Kidney (tissue), 14 donors: ENCODE data around the gene FHL3. TPM values are rescaled to one million over a fixed set of nuclear protein-coding genes. Genes with fewer than 3 reads are reported as not detected.

Source experiments
- DNase-seq, 5 donors: peaks; one replicate each; pipeline ENCODE4 v3.0.0-alpha.2; 2013 to 2020
- FAIRE-seq: peaks from 2 replicates; lab custom pipeline; 2012; peaks lifted over from hg19 to GRCh38; lab: Jason Lieb, UNC
- H3K27ac ChIP-seq, 2 donors: one replicate each; pipeline ENCODE4 v1.7.0; 2013; ENCODE audit warnings: low read depth in 2 of 2, low read length in 2 of 2, inconsistent platforms in 1 of 2
- H3K27me3 ChIP-seq: one replicate; pipeline ENCODE4 v1.7.1; 2013; ENCODE audit warnings: low read length, inconsistent platforms; ENCODE audit not compliant: control insufficient read depth, insufficient read depth
- H3K36me3 ChIP-seq, 3 donors: one replicate each; pipeline versions ENCODE4 v1.7.0 to v1.7.1; 2013; ENCODE audit warnings: low read length in 3 of 3, control low read depth in 1 of 3, inconsistent platforms in 1 of 3; ENCODE audit not compliant: insufficient read depth in 3 of 3, control insufficient read depth in 2 of 3
- H3K4me1 ChIP-seq, 3 donors: one replicate each; pipeline versions ENCODE4 v1.7.0 to v1.7.1; 2013; ENCODE audit warnings: low read length in 3 of 3, inconsistent platforms in 1 of 3, low read depth in 1 of 3; ENCODE audit not compliant: control insufficient read depth in 2 of 3, insufficient read depth in 2 of 3
- H3K4me3 ChIP-seq, 3 donors: one replicate each; pipeline versions ENCODE4 v1.7.0 to v1.8.1; 2013; ENCODE audit warnings: low read length in 3 of 3, control low read depth in 1 of 3, inconsistent platforms in 1 of 3
- H3K9ac ChIP-seq, 3 donors: one replicate each; pipeline versions ENCODE4 v1.7.0 to v1.7.1; 2013; ENCODE audit warnings: low read length in 3 of 3, control low read depth in 1 of 3, inconsistent platforms in 1 of 3
- H3K9me3 ChIP-seq, 3 donors: one replicate each; pipeline versions ENCODE4 v1.7.0 to v1.7.1; 2013; ENCODE audit warnings: low read length in 3 of 3, control low read depth in 1 of 3, inconsistent platforms in 1 of 3; ENCODE audit not compliant: control insufficient read depth in 2 of 3, insufficient read depth in 1 of 3
- intact Hi-C: fragments of 100-400 bp; cut with DNase I; formaldehyde crosslinking; loops from one replicate; pipeline ENCODE4 v1.11.1; 2022
- polyA plus RNA-seq: library from polyadenylated mRNA; stranded (reverse); fragments of 350-450 nt; fragmentation: Illumina TruSeq; extraction: RNeasy Lipid Tissue Mini Kit (QIAGEN cat#74804); gene quantifications from one replicate; pipeline ENCODE4 v1.2.3, GENCODE V29; 2014; ENCODE audit warnings: low read depth, low replicate concordance; ENCODE audit not compliant: insufficient read depth
- total RNA-seq: library from RNA; stranded (reverse); fragmentation: NEBNext Ultra II Directional; extraction: Animal tissue kit (Norgen Biotek cat#: 25700); gene quantifications from one replicate; pipeline ENCODE4 v1.2.1, GENCODE V29; 2021
- TF ChIP-seq, protein P1 (sequence below): IDR thresholded peaks from 3 replicates; pipeline ENCODE4 v1.5.1; 2012; ENCODE audit warnings: mild to moderate bottlenecking, moderate library complexity, borderline replicate concordance; ENCODE audit not compliant: insufficient read depth; ENCODE audit errors: extremely low read depth
- donor health status: control.
- donor health status: control.
- donor health status: control.
- donor health status: control.
- donor health status: control.
- donor health status: DM: yes; HTN: yes; CAD: no.
- donor health status: Normal renal cell carcinoma (clear cell type).

Gene FHL3
- total and polyA plus RNA-seq, 2 donors from 2014 or later, result 8.2 to 19.6 TPM

DNA sequence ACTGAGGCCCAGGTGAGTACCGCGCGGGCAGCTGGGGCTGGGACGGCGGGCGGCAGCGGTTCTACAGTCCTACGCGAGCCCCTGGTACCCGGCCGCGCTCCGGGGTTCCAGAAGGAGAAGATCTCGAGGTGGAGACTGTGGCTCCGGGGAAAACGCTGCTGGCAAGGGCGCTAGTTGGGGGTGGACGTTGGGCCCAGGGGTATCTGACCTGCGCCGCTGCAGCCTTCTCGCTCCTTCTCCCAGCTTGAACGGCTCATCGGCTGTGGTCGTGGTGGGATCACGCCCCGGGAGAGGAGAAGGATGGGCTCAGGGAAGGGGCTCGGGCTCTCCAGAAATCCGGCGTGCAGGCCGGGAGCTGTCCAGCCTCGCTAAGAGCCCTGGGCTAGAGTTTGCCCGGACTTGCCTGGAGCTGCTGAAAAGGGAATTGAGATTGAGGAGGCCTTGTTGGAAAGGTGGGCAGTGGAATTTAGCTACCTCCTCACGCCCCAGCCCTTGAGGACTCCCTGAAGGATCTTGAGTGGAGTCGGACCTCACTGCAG is 42.4 kb upstream of the FHL3 start:
- H3K4me3 ChIP-seq, result peak overlapping the region in 2 of 3 donors; percentile 16 to 46
- intact Hi-C loops, result no loop called here
- no peaks in the 10 kb centered on the region for H3K9me3 ChIP-seq
- TF ChIP-seq, protein P1, sequence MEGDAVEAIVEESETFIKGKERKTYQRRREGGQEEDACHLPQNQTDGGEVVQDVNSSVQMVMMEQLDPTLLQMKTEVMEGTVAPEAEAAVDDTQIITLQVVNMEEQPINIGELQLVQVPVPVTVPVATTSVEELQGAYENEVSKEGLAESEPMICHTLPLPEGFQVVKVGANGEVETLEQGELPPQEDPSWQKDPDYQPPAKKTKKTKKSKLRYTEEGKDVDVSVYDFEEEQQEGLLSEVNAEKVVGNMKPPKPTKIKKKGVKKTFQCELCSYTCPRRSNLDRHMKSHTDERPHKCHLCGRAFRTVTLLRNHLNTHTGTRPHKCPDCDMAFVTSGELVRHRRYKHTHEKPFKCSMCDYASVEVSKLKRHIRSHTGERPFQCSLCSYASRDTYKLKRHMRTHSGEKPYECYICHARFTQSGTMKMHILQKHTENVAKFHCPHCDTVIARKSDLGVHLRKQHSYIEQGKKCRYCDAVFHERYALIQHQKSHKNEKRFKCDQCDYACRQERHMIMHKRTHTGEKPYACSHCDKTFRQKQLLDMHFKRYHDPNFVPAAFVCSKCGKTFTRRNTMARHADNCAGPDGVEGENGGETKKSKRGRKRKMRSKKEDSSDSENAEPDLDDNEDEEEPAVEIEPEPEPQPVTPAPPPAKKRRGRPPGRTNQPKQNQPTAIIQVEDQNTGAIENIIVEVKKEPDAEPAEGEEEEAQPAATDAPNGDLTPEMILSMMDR, result no peak
- DNase-seq (peak in 4 of 5 donors; percentile 58 to 75 (median 67)), FAIRE-seq (no peak)
- no peak overlapping the region for H3K9ac ChIP-seq
- peaks cover 0 to 7% (median 7%) of the 10 kb centered on the region in 3 donors for H3K4me1 ChIP-seq
- peaks cover 22% of the 10 kb centered on the region for H3K27me3 ChIP-seq
- no peak overlapping the region for H3K27ac ChIP-seq
- H3K36me3 ChIP-seq, result no peaks in the 10 kb centered on the region

DNA sequence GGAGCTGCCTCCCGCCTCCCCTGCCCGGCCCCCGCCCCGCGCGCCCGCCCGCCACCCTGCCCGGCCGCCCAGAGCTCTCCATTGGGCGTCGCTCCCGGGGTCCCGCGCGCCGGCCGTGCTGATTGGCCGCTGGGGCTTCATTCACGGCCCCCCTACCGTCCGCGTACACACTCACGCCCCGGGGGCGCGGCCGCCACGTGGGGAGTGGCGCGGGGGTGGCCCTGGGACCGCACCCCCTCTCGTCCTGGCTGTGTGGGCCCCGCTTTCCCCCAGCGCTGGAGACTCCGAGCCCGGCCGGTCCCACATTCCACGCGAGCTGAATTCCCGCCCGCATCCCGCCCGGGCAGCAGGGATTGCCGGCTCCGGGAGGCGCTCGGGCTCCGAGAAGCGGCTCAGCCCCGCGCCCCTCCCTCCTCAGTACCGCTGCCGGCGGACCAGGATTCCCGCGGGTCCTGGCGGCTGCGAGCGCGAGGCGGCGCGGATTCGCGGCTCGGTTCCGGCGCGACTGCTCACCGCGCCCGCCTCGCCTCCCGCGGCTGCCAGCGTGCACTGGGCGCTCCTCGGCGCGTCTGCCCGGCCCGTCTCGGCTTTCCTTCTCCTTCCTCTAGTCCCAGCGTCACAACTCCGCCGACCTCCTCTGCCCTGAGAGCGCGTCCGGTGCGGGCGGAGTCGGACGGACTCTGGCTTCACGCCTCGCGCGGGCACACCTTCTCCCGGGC is 41.7 kb upstream of the FHL3 start:
- peak; percentile 86 to 95 (median 87) for DNase-seq
- intact Hi-C loops, result no loop called here
- Histone ChIP-seq H3K4me3 (peak overlapping the region in 1 of 3 donors; percentile 46), H3K4me1 (peaks cover 0 to 7% (median 7%) of the 10 kb centered on the region in 3 donors), H3K9me3 (no peaks in the 10 kb centered on the region), H3K27me3 (peaks cover 22% of the 10 kb centered on the region), H3K9ac (no peak overlapping the region), H3K27ac (no peak overlapping the region), H3K36me3 (no peaks in the 10 kb centered on the region)
- TF ChIP-seq, protein P1, result no peak
- no peak for FAIRE-seq

DNA sequence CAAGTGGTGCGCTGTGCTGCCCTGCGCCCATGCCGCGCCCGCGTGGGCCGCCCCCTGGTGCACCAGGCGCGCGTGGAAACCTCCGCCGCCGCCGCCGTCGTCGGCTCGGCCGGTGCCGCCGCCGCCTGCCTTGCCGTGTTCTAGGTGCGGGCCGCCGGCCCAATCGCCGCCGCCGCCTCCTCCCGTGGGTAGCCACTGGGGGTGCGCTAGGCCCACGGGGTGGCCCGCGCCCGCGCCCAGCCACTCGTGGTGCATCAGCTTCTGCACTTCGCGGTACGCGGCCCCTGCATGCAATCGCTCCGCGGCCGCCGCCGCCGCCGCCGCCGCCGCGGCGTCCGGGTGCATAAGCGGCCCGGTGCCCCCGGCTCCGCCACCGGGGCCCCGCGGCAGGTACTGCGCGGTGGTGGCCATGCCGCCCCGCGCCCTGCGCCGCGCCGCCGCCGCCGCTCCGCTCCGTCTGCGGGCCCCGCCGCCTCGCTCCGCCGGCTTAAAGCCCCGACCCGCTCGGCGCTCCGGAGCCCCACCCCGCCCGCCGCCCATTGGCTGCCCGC is 41.1 kb upstream of the FHL3 start, which contains the start of gene POU3F1:
Gene POU3F1, minus strand, starts transcription at position 461 of the 551 bp plus-strand sequence. Its CDS starts 50 bp downstream, at position 411.
- intact Hi-C loops, result no loop called here

More for the DNA sequence above, 41.1 kb upstream of the FHL3 start, which contains the start of gene POU3F1:
- DNase-seq (peak in 2 of 5 donors; percentile 55 to 72), FAIRE-seq (no peak)
- no peak within 1 kb of the TSS for H3K27ac ChIP-seq
- H3K4me1 ChIP-seq, result peaks cover 0 to 7% (median 7%) of the 10 kb centered on the region in 3 donors
- peak within 1 kb of the TSS in 1 of 3 donors; percentile 46 for H3K4me3 ChIP-seq
- TF ChIP-seq, protein P1, result no peak
- no peak within 1 kb of the TSS for H3K9ac ChIP-seq
- H3K27me3 ChIP-seq, result peaks cover 23% of the 10 kb centered on the region
- no peaks in the 10 kb centered on the region for H3K9me3 ChIP-seq
- no peaks in the 10 kb centered on the region for H3K36me3 ChIP-seq
